Measurements from ENCODE around the gene PCDHGB1. TPM values are rescaled to one million over a fixed set of nuclear protein-coding genes. Genes with fewer than 3 reads are reported as not detected.
"Not testable (repeated sequence)": the region's sequence is repeated elsewhere in the genome, so short reads cannot be mapped to it uniquely, and the experiment has no call there.

PCDHGB1 gene
- total RNA-seq, 1 experiment from 2014 or later = 2.0 TPM

- POLR2A ChIA-PET; intact Hi-C loops (cut with micrococcal nuclease; ENCODE audit: unreplicated experiment); H3K27me3 ChIP-seq (ENCODE audit: control insufficient read depth, insufficient read depth, low read length); H3K4me1 ChIP-seq (ENCODE audit: control insufficient read depth, insufficient read depth, low read length); H3K9me3 ChIP-seq (ENCODE audit: control insufficient read depth, insufficient read depth, low read depth, low read length); H3K36me3 ChIP-seq (ENCODE audit: control insufficient read depth, insufficient read depth, low read length); ATAC-seq; H3K4me3 ChIP-seq (ENCODE audit: low read depth in 2 of 2, low read length in 2 of 2); CTCF ChIA-PET; BruUV-seq (replicated peaks); in situ Hi-C loops (cut with HindIII; ENCODE audit: low pct_unique_long_range_greater_than_20kb, low sequenced_read_pairs); DNase-seq (ENCODE audit: low read depth, low spot score); H3K27ac ChIP-seq (ENCODE audit: low read length): not testable (repeated sequence)
- peak; percentile 32 for TF ChIP-seq CTCF (IDR thresholded peaks at IDR 0.05)
Measured at GRCh38 chr5:141397756-141398551, 48.1 kb downstream of the PCDHGB1 start, which contains the start of gene PCDHGB5. Gene PCDHGB5 (plus strand): TSS chr5:141397947. CDS start chr5:141398128, 181 bp downstream.

GRCh38 chr5:141398608-141399007, 48.7 kb downstream of the PCDHGB1 start:
- CTCF ChIA-PET = no interaction called here

More at GRCh38 chr5:141398608-141399007, 48.7 kb downstream of the PCDHGB1 start:
- POLR2A ChIA-PET = no interaction called here
- intact Hi-C loops (cut with micrococcal nuclease; ENCODE audit: unreplicated experiment) = no loop called here
- no peaks in the 10 kb centered on the region; the same call in 1 of the 2 replicates for H3K27me3 ChIP-seq (ENCODE audit: control insufficient read depth, insufficient read depth, low read length)
- in situ Hi-C loops (cut with HindIII; ENCODE audit: low pct_unique_long_range_greater_than_20kb, low sequenced_read_pairs) = no loop called here
- H3K4me3 ChIP-seq (ENCODE audit: low read depth in 2 of 2, low read length in 2 of 2) = no peak overlapping the region
- no peak for DNase-seq (ENCODE audit: low read depth, low spot score)
- no peaks in the 10 kb centered on the region for H3K36me3 ChIP-seq (ENCODE audit: control insufficient read depth, insufficient read depth, low read length)
- H3K27ac ChIP-seq (ENCODE audit: low read length) = no peak overlapping the region
- H3K4me1 ChIP-seq (ENCODE audit: control insufficient read depth, insufficient read depth, low read length) = no peaks in the 10 kb centered on the region
- no peaks in the 10 kb centered on the region for H3K9me3 ChIP-seq (ENCODE audit: control insufficient read depth, insufficient read depth, low read depth, low read length)
- TF ChIP-seq TCF7L2 (IDR thresholded peaks at IDR 0.05; ENCODE audit: low read depth, low read length) = no peak
- TF ChIP-seq SIN3A (IDR thresholded peaks at IDR 0.05; ENCODE audit: borderline replicate concordance, insufficient read depth, low read depth, low read length) = no peak
- TF ChIP-seq CTCF (IDR thresholded peaks at IDR 0.05) = no peak
- no peak for TF ChIP-seq POLR2AphosphoS5 (IDR thresholded peaks at IDR 0.05; ENCODE audit: low read depth, low read length)
- TF ChIP-seq, protein P1, sequence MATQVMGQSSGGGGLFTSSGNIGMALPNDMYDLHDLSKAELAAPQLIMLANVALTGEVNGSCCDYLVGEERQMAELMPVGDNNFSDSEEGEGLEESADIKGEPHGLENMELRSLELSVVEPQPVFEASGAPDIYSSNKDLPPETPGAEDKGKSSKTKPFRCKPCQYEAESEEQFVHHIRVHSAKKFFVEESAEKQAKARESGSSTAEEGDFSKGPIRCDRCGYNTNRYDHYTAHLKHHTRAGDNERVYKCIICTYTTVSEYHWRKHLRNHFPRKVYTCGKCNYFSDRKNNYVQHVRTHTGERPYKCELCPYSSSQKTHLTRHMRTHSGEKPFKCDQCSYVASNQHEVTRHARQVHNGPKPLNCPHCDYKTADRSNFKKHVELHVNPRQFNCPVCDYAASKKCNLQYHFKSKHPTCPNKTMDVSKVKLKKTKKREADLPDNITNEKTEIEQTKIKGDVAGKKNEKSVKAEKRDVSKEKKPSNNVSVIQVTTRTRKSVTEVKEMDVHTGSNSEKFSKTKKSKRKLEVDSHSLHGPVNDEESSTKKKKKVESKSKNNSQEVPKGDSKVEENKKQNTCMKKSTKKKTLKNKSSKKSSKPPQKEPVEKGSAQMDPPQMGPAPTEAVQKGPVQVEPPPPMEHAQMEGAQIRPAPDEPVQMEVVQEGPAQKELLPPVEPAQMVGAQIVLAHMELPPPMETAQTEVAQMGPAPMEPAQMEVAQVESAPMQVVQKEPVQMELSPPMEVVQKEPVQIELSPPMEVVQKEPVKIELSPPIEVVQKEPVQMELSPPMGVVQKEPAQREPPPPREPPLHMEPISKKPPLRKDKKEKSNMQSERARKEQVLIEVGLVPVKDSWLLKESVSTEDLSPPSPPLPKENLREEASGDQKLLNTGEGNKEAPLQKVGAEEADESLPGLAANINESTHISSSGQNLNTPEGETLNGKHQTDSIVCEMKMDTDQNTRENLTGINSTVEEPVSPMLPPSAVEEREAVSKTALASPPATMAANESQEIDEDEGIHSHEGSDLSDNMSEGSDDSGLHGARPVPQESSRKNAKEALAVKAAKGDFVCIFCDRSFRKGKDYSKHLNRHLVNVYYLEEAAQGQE (IDR thresholded peaks at IDR 0.05; ENCODE audit: insufficient read depth in 1 of 2, low read depth in 2 of 2, low read length in 1 of 2) = no peak
- no TSS peak for BruUV-seq (replicated peaks)
- no peak for ATAC-seq
